GM12872 (cell line): ENCODE measurements around the gene NUP205.

Experiments used
- TF ChIP-seq, protein P1 (sequence below): IDR thresholded peaks from 3 replicates; pipeline ENCODE4 v1.5.1; 2011; ENCODE audit warnings: low read depth, mild to moderate bottlenecking, low read length, moderate library complexity; ENCODE audit not compliant: insufficient read depth

Gene NUP205

GRCh38 chr7:135599471-135599870, 41.8 kb downstream of the NUP205 start:
- TF ChIP-seq, protein P1, sequence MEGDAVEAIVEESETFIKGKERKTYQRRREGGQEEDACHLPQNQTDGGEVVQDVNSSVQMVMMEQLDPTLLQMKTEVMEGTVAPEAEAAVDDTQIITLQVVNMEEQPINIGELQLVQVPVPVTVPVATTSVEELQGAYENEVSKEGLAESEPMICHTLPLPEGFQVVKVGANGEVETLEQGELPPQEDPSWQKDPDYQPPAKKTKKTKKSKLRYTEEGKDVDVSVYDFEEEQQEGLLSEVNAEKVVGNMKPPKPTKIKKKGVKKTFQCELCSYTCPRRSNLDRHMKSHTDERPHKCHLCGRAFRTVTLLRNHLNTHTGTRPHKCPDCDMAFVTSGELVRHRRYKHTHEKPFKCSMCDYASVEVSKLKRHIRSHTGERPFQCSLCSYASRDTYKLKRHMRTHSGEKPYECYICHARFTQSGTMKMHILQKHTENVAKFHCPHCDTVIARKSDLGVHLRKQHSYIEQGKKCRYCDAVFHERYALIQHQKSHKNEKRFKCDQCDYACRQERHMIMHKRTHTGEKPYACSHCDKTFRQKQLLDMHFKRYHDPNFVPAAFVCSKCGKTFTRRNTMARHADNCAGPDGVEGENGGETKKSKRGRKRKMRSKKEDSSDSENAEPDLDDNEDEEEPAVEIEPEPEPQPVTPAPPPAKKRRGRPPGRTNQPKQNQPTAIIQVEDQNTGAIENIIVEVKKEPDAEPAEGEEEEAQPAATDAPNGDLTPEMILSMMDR: no peak

DNA sequence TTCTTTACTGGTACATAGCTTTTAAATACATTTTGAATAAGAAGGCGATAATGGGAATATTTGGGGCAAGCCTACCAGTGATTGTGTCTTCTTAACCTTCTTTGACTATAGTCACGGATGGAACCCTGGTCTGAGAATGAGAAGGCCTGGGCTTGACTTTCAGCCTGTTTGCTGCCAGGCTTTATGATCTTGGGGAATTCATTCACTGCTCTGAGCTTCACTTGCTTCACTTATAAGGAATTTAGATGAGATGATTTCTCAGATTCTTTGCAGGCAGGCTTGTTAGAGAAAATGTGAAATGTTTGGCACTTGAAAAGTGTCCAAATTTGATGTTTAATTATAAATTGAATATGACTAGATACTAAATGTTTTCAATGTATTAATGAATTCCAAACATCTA, 42.5 kb downstream of the NUP205 start:
- TF ChIP-seq, protein P1: no peak

DNA sequence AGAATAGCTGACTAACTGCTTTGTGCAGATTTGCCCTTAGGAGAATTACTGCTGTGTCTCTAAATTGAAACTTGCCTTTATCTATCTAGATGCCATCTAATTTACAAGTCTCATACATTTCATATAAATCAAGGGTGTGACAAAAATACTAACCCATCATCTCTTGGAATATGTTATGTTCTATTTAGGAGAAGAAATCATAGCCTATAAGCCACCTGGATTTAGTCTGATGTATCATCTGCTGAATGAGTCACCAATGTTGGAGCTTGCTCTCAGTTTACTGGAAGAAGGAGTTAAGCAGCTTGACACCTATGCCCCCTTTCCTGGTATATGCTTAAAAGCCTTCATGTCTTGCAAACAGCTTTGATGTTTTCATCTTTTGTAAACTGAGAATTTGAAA, 43.5 kb downstream of the NUP205 start:
- TF ChIP-seq, protein P1: no peak

DNA sequence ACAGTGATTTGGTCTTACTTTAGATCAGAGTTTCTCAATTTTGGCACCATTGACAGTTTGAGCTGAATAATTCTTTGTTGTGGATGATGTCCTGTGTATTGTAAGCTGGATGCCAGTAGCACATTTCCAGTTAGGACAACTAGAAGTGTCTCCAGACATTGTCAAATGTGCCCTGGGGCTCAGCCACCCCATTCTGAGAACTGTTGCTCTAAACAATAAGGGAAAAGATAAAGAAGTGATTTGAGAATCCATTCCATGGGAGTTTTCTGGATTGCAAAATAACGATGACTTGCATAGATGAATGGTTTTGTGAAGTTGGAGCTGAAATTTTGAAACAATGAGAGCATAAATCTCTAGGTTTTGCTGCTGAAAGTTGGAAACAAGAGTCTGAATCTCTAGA, 44.6 kb downstream of the NUP205 start:
- TF ChIP-seq, protein P1: no peak

DNA sequence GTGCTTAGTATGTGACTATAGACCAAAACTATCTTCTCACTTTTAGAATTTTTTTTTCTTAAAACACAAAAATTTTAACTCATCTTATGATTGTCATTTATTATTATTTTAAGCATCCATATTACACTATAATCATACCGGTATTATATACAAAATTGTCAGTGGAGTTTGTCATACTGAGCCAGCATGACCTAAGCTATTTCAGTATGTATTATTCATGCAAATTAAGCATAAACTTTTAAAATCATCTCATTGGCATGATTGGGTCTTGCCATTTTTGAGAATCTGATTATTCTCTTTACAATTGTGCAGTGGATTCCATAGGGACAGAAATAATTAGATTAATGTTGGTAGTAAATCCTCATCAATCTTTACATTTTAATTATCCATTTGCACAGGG, 58.4 kb downstream of the NUP205 start:
- TF ChIP-seq, protein P1: no peak

DNA sequence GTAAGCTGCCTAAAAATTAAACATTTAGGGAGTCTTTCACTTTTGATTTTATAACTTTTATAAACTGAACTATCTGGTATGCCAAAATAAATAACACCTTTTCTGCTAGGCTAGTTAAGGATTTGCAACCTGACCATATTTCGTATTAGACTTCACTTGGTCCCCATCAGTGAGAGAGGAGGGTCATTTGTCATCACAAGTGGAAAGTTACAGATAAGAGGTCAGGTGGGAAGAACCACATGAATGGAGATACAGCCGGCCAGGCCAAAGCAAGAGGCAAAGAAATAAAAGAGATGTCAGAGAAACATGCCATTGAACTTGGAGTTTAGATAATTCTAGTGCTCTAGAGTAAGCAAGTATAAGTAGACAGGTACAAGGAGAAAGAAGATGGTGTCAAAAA, 60.1 kb downstream of the NUP205 start:
- TF ChIP-seq, protein P1: no peak

DNA sequence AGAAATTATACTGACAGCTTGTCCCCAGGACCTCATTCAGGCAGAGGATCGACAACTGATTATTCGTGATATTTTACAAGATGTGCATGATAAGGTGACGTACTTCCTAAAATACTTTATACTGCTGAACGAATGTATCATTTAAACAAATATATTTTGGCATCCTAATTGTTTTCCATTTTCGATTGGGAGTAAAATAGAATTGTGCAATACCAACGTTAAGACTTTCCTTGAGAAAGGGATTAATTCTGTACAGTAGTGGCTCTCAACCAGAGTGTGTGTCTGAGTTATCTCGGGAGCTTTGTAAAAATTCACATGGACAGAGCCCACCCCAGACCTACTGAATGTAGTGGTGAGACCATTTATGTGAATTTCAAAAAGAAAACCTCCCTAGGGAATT, 60.8 kb downstream of the NUP205 start:
- TF ChIP-seq, protein P1: no peak

DNA sequence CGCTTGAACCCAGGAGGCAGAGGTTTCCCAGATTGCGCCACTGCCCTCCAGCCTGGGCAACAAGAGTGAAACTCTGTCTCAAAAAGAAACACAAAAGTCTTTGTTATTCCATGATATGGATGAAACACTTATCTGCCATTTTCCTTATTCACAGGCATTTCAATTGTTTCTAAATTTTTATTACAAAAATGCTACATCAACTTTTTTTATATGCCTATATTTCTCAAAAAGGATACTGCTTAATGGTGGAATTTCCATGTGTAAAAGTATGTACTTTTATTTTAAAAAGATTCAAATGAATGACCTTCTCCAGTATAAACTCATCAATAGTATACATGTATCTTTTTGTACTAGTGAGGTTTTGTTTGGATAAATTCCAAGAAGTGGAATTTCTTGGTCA, 62.7 kb downstream of the NUP205 start:
- TF ChIP-seq, protein P1: no peak
